Stromal cell of bone marrow (primary cell): ENCODE measurements around the gene PRSS58.

Source experiments
- DNase-seq: peaks from one replicate; pipeline ENCODE4 v3.0.0-alpha.2; 2012; ENCODE audit warnings: low read depth

The PRSS58 gene

GRCh38 chr7:142257958-142258357 lies at the start of gene PRSS58:
Gene PRSS58, minus strand, starts transcription at chr7:142258058. Its CDS starts 351 bp downstream, at chr7:142257707.
- no peak for DNase-seq

GRCh38 chr7:142307246-142307900 lies 49.5 kb upstream of the PRSS58 start:
- DNase-seq = no peak

- DNase-seq = no peak
These were observed 45.8 kb upstream of the PRSS58 start for GRCh38 chr7:142303650-142304049.

GRCh38 chr7:142301923-142302550 lies 44.2 kb upstream of the PRSS58 start:
- no peak for DNase-seq

- peak; percentile 18 for DNase-seq
These were observed 43.4 kb upstream of the PRSS58 start for GRCh38 chr7:142301299-142301698.

GRCh38 chr7:142300689-142301088 lies 42.8 kb upstream of the PRSS58 start:
- DNase-seq = no peak

- DNase-seq = no peak
These were observed 41.5 kb upstream of the PRSS58 start for GRCh38 chr7:142299237-142299781.

- DNase-seq = no peak
These were observed 40.8 kb upstream of the PRSS58 start for GRCh38 chr7:142298627-142299026.

GRCh38 chr7:142298009-142298408 lies 40.2 kb upstream of the PRSS58 start:
- no peak for DNase-seq

- no peak for DNase-seq
These were observed 22.4 kb upstream of the PRSS58 start for GRCh38 chr7:142280263-142280662.

- no peak for DNase-seq
These were observed 21.7 kb upstream of the PRSS58 start for GRCh38 chr7:142279601-142280000.

GRCh38 chr7:142275028-142275427 lies 17.2 kb upstream of the PRSS58 start:
- DNase-seq = no peak

GRCh38 chr7:142272841-142273240 lies 15.0 kb upstream of the PRSS58 start:
- no peak for DNase-seq

- peak; percentile 41 for DNase-seq
These were observed 5.9 kb upstream of the PRSS58 start for GRCh38 chr7:142263598-142264380.

- DNase-seq = no peak
These were observed 7.2 kb downstream of the PRSS58 start for GRCh38 chr7:142250705-142251104.

GRCh38 chr7:142249918-142250317 lies 7.9 kb downstream of the PRSS58 start:
- DNase-seq = no peak

GRCh38 chr7:142248166-142249160 lies 9.4 kb downstream of the PRSS58 start:
- DNase-seq = no peak

- DNase-seq = no peak
These were observed 14.0 kb downstream of the PRSS58 start for GRCh38 chr7:142243823-142244222.

GRCh38 chr7:142240546-142240945 lies 17.3 kb downstream of the PRSS58 start:
- DNase-seq = no peak

GRCh38 chr7:142231716-142232115 lies 26.1 kb downstream of the PRSS58 start:
- no peak for DNase-seq

- DNase-seq = no peak
These were observed 29.2 kb downstream of the PRSS58 start for GRCh38 chr7:142228537-142229104.
